WTC11 (cell line): ENCODE measurements around the gene CUL1. TPM values are rescaled to one million over a fixed set of nuclear protein-coding genes. Genes with fewer than 3 reads are reported as not detected.

Source experiments
- ATAC-seq: fragments of 200-7000 bp; cut with Tn5 transposase; 2 replicates; pipeline ENCODE4 v1.10.0; 2021; ENCODE audit warnings: mild to moderate bottlenecking, moderate library complexity
- CTCF ChIA-PET: fragments of 300-600 bp; sonication (Branson Sonifier 250); formaldehyde crosslinking; loops from one replicate; lab custom pipeline; 2021; ENCODE audit warnings: antibody characterized with exemption; lab: Charles Lee
- POLR2A ChIA-PET: fragments of 350-600 bp; sonication (Branson Sonifier 250); formaldehyde crosslinking; loops from one replicate; lab custom pipeline; 2021; ENCODE audit warnings: antibody characterized with exemption; lab: Charles Lee
- DNase-seq: peaks from one replicate; pipeline ENCODE4 v3.0.0; 2021; ENCODE audit warnings: low spot score
- H3K27ac Mint-ChIP-seq: 2 replicates; pipeline ENCODE4 v1.8.0; 2021; ENCODE audit warnings: mixed read lengths
- H3K27me3 Mint-ChIP-seq: 2 replicates; pipeline ENCODE4 v1.8.0; 2021; ENCODE audit warnings: low read depth, mild to moderate bottlenecking, moderate library complexity, mixed read lengths
- H3K36me3 Mint-ChIP-seq: 2 replicates; pipeline ENCODE4 v1.8.0; 2021; ENCODE audit warnings: mixed read lengths
- H3K4me1 Mint-ChIP-seq: 2 replicates; pipeline ENCODE4 v1.8.0; 2022; ENCODE audit warnings: mixed read lengths
- H3K4me3 Mint-ChIP-seq: 2 replicates; pipeline ENCODE4 v1.8.0; 2021; ENCODE audit warnings: mild to moderate bottlenecking, moderate library complexity, mixed read lengths
- H3K9me3 Mint-ChIP-seq: 2 replicates; pipeline ENCODE4 v1.8.0; 2021; ENCODE audit warnings: mixed read lengths
- ATF6 ChIP-seq: sonication (generic); formaldehyde crosslinking; IDR thresholded peaks from 2 replicates; pipeline ENCODE4 v1.8.1; 2023; ENCODE audit warnings: mild to moderate bottlenecking, missing genetic modification reagents
- CREB1 ChIP-seq: sonication (generic); formaldehyde crosslinking; IDR thresholded peaks from 2 replicates; pipeline ENCODE4 v1.8.0; 2023; ENCODE audit warnings: mild to moderate bottlenecking, missing genetic modification reagents
- CREM ChIP-seq: sonication (generic); formaldehyde crosslinking; IDR thresholded peaks from 2 replicates; pipeline ENCODE4 v1.8.1; 2022; ENCODE audit warnings: mild to moderate bottlenecking, missing genetic modification reagents, moderate library complexity
- EMX1 ChIP-seq: fragments of 250-450 bp; sonication (Bioruptor Pico); IDR thresholded peaks from 2 replicates; pipeline ENCODE4 v1.8.0; 2021; ENCODE audit warnings: mild to moderate bottlenecking
- ETV6 ChIP-seq: sonication (generic); formaldehyde crosslinking; IDR thresholded peaks from 2 replicates; pipeline ENCODE4 v1.8.1; 2022; ENCODE audit warnings: mild to moderate bottlenecking, missing genetic modification reagents
- FOXJ3 ChIP-seq: sonication (generic); formaldehyde crosslinking; IDR thresholded peaks from 2 replicates; pipeline ENCODE4 v1.9.0; 2021; ENCODE audit warnings: missing genetic modification reagents, mild to moderate bottlenecking, borderline replicate concordance
- FOXK1 ChIP-seq: sonication (generic); formaldehyde crosslinking; IDR thresholded peaks from 2 replicates; pipeline ENCODE4 v1.8.0; 2022; ENCODE audit warnings: mild to moderate bottlenecking, moderate library complexity, missing genetic modification reagents
- GABPB1 ChIP-seq: sonication (generic); formaldehyde crosslinking; IDR thresholded peaks from 2 replicates; pipeline ENCODE4 v1.8.1; 2023; ENCODE audit warnings: mild to moderate bottlenecking, missing genetic modification reagents
- JAZF1 ChIP-seq: fragments of 250-450 bp; sonication (Bioruptor Pico); IDR thresholded peaks from 2 replicates; pipeline ENCODE4 v1.9.0; 2021; ENCODE audit warnings: moderate library complexity, mild to moderate bottlenecking, inconsistent platforms
- TEAD1 ChIP-seq: sonication (generic); formaldehyde crosslinking; IDR thresholded peaks from 2 replicates; pipeline ENCODE4 v1.8.0; 2022; ENCODE audit warnings: mild to moderate bottlenecking, missing genetic modification reagents
- USF1 ChIP-seq: sonication (generic); formaldehyde crosslinking; IDR thresholded peaks from 2 replicates; pipeline ENCODE4 v1.8.0; 2022; ENCODE audit warnings: mild to moderate bottlenecking, missing genetic modification reagents
- ZBTB21 ChIP-seq: sonication (generic); formaldehyde crosslinking; IDR thresholded peaks from 2 replicates; pipeline ENCODE4 v1.8.1; 2023; ENCODE audit warnings: mild to moderate bottlenecking, missing genetic modification reagents, borderline replicate concordance
- ZBTB43 ChIP-seq: sonication (generic); formaldehyde crosslinking; IDR thresholded peaks from 2 replicates; pipeline ENCODE4 v1.8.1; 2023; ENCODE audit warnings: mild to moderate bottlenecking, missing genetic modification reagents
- ZNF219 ChIP-seq: sonication (generic); formaldehyde crosslinking; IDR thresholded peaks from 2 replicates; pipeline ENCODE4 v1.8.0; 2023; ENCODE audit warnings: missing genetic modification reagents, mild to moderate bottlenecking, borderline replicate concordance
- ZNF263 ChIP-seq: sonication (generic); formaldehyde crosslinking; IDR thresholded peaks from 2 replicates; pipeline ENCODE4 v1.8.1; 2022; ENCODE audit warnings: low read depth, mild to moderate bottlenecking, moderate library complexity, missing genetic modification reagents
- total RNA-seq: library from RNA; stranded (reverse); gene quantifications from 3 replicates; pipeline ENCODE4 v1.2.3, GENCODE V29; 2021
- TF ChIP-seq, protein P1 (sequence below): sonication (generic); formaldehyde crosslinking; IDR thresholded peaks from 2 replicates; pipeline ENCODE4 v1.8.1; 2023; ENCODE audit warnings: mild to moderate bottlenecking, missing genetic modification reagents, borderline replicate concordance
- TF ChIP-seq, protein P2 (sequence below): fragments of 250-450 bp; sonication (Bioruptor Pico); IDR thresholded peaks from 2 replicates; pipeline ENCODE4 v1.9.0; 2021; ENCODE audit warnings: mild to moderate bottlenecking, borderline replicate concordance

CUL1 gene
- total RNA-seq, 1 experiment from 2014 or later: 50.5 TPM

GRCh38 chr7:148672041-148672440, 26.7 kb upstream of the CUL1 start (continued):
- TF ChIP-seq, protein P1, sequence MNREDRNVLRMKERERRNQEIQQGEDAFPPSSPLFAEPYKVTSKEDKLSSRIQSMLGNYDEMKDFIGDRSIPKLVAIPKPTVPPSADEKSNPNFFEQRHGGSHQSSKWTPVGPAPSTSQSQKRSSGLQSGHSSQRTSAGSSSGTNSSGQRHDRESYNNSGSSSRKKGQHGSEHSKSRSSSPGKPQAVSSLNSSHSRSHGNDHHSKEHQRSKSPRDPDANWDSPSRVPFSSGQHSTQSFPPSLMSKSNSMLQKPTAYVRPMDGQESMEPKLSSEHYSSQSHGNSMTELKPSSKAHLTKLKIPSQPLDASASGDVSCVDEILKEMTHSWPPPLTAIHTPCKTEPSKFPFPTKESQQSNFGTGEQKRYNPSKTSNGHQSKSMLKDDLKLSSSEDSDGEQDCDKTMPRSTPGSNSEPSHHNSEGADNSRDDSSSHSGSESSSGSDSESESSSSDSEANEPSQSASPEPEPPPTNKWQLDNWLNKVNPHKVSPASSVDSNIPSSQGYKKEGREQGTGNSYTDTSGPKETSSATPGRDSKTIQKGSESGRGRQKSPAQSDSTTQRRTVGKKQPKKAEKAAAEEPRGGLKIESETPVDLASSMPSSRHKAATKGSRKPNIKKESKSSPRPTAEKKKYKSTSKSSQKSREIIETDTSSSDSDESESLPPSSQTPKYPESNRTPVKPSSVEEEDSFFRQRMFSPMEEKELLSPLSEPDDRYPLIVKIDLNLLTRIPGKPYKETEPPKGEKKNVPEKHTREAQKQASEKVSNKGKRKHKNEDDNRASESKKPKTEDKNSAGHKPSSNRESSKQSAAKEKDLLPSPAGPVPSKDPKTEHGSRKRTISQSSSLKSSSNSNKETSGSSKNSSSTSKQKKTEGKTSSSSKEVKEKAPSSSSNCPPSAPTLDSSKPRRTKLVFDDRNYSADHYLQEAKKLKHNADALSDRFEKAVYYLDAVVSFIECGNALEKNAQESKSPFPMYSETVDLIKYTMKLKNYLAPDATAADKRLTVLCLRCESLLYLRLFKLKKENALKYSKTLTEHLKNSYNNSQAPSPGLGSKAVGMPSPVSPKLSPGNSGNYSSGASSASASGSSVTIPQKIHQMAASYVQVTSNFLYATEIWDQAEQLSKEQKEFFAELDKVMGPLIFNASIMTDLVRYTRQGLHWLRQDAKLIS: no peak
- no peak for TF ChIP-seq FOXJ3 (CRISPR knock-in tag)
- TF ChIP-seq ZNF219 (CRISPR knock-in tag): no peak
- no peak for TF ChIP-seq JAZF1 (CRISPR knock-in tag)
- TF ChIP-seq ZNF263: no peak
- TF ChIP-seq ATF6: no peak
- TF ChIP-seq ZBTB21 (CRISPR knock-in tag): no peak
- no peak for TF ChIP-seq TEAD1 (CRISPR knock-in tag)
- no peak for TF ChIP-seq ZBTB43 (CRISPR knock-in tag)
- no peak for TF ChIP-seq CREM (CRISPR knock-in tag)
- no peak for TF ChIP-seq EMX1 (CRISPR knock-in tag)
- TF ChIP-seq, protein P2, sequence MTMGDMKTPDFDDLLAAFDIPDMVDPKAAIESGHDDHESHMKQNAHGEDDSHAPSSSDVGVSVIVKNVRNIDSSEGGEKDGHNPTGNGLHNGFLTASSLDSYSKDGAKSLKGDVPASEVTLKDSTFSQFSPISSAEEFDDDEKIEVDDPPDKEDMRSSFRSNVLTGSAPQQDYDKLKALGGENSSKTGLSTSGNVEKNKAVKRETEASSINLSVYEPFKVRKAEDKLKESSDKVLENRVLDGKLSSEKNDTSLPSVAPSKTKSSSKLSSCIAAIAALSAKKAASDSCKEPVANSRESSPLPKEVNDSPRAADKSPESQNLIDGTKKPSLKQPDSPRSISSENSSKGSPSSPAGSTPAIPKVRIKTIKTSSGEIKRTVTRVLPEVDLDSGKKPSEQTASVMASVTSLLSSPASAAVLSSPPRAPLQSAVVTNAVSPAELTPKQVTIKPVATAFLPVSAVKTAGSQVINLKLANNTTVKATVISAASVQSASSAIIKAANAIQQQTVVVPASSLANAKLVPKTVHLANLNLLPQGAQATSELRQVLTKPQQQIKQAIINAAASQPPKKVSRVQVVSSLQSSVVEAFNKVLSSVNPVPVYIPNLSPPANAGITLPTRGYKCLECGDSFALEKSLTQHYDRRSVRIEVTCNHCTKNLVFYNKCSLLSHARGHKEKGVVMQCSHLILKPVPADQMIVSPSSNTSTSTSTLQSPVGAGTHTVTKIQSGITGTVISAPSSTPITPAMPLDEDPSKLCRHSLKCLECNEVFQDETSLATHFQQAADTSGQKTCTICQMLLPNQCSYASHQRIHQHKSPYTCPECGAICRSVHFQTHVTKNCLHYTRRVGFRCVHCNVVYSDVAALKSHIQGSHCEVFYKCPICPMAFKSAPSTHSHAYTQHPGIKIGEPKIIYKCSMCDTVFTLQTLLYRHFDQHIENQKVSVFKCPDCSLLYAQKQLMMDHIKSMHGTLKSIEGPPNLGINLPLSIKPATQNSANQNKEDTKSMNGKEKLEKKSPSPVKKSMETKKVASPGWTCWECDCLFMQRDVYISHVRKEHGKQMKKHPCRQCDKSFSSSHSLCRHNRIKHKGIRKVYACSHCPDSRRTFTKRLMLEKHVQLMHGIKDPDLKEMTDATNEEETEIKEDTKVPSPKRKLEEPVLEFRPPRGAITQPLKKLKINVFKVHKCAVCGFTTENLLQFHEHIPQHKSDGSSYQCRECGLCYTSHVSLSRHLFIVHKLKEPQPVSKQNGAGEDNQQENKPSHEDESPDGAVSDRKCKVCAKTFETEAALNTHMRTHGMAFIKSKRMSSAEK (CRISPR knock-in tag): no peak
- no peak for TF ChIP-seq CREB1 (CRISPR knock-in tag)
- TF ChIP-seq GABPB1 (CRISPR knock-in tag): no peak
- TF ChIP-seq ETV6 (CRISPR knock-in tag): no peak
- no peak for TF ChIP-seq FOXK1 (CRISPR knock-in tag)

DNA sequence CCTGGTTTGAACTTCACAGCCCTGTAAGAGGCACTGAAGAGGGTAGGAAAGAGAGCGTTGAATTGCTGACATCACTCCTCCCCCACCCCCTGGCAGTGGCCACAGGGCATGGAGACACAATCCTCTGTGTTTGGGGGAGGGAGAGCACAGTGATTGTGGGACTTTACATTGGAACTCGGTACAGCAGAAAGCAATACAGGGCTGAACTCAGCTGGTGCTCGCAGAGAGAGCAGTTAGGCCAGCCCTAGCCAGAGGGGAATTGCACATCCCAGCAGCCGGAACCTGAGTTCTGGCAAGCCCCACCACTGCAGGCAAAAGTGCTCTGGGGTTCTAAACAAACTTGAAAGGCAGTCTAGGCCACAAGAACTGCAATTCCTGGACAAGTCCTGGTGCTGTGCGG, 24.0 kb upstream of the CUL1 start:
- CTCF ChIA-PET: no interaction called here
- Mint-ChIP-seq H3K4me1 (no peaks in the 10 kb centered on the region), H3K36me3 (peaks cover 26% of the 10 kb centered on the region), H3K27me3 (peaks cover 3% of the 10 kb centered on the region; the same call in 1 of the 2 replicates), H3K27ac (no peak overlapping the region), H3K9me3 (peaks cover 42% of the 10 kb centered on the region), H3K4me3 (no peak overlapping the region)
- ATAC-seq (no peak), DNase-seq (no peak)
- POLR2A ChIA-PET: no interaction called here
- TF ChIP-seq USF1 (CRISPR knock-in tag): no peak
